Right lobe of liver (tissue), 4 donors: ENCODE data around the gene IGF1R.

Experiments
- POLR2A ChIP-seq: fragments of 450-650 bp; IDR thresholded peaks from one replicate; pipeline ENCODE4 v1.6.1; 2017; ENCODE audit warnings: antibody characterized with exemption, mild to moderate bottlenecking
- TF ChIP-seq, protein P1 (sequence below), 4 donors: fragments of 200-600 bp in 3 of 4; fragments of 450-650 bp in 1 of 4; IDR thresholded peaks; one replicate each; pipeline versions ENCODE4 v1.5.1 to v1.8.0; 2016 to 2022; ENCODE audit warnings: antibody characterized with exemption in 4 of 4, mild to moderate bottlenecking in 2 of 4
- donor health status: DM: no; HTN: no; CAD: no.
- donor health status: DM: no; HTN: no; CAD: no.
- donor health status: DM: no; HTN: yes; CAD: no.

DNA sequence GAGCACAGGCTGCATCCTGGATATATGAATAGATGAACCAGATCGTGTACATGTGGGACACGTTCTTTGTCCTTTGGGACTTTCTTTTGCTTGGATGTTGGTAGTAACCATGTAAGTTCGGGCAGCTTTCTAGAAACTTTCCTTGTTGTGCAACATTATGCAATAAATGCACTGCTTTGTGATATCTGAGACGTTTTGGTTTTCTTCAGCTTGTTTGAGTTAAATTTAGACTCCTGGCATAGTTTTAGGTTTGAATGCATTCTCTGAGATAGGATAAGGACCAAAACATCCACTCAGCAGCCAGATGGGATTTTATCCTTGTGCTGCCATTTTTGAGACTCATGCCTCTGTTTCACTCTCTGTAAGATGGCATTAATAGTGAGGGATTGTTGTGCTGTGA, 158.9 kb downstream of the IGF1R start:
- TF ChIP-seq, protein P1, sequence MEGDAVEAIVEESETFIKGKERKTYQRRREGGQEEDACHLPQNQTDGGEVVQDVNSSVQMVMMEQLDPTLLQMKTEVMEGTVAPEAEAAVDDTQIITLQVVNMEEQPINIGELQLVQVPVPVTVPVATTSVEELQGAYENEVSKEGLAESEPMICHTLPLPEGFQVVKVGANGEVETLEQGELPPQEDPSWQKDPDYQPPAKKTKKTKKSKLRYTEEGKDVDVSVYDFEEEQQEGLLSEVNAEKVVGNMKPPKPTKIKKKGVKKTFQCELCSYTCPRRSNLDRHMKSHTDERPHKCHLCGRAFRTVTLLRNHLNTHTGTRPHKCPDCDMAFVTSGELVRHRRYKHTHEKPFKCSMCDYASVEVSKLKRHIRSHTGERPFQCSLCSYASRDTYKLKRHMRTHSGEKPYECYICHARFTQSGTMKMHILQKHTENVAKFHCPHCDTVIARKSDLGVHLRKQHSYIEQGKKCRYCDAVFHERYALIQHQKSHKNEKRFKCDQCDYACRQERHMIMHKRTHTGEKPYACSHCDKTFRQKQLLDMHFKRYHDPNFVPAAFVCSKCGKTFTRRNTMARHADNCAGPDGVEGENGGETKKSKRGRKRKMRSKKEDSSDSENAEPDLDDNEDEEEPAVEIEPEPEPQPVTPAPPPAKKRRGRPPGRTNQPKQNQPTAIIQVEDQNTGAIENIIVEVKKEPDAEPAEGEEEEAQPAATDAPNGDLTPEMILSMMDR (IDR thresholded peaks at IDR 0.05) = no peak
- no peak for TF ChIP-seq POLR2A
